Liver (tissue), 9 donors: Measurements from ENCODE around the gene MAP2K3. TPM values are rescaled to one million over a fixed set of nuclear protein-coding genes. Genes with fewer than 3 reads are reported as not detected.

Source experiments
- DNase-seq: peaks from one replicate; pipeline ENCODE4 v3.0.0-alpha.2; 2017; ENCODE audit warnings: low spot score
- H3K27ac ChIP-seq, 2 donors: one replicate each; pipeline ENCODE4 v1.7.0; 2013; ENCODE audit warnings: inconsistent platforms in 2 of 2, low read length in 2 of 2, control low read depth in 1 of 2, low read depth in 1 of 2, mild to moderate bottlenecking in 1 of 2
- H3K27me3 ChIP-seq, 4 donors: one replicate each; pipeline versions ENCODE4 v1.6.1 to v1.7.0; 2013; ENCODE audit warnings: low read length in 3 of 4, inconsistent platforms in 1 of 4, mild to moderate bottlenecking in 1 of 4, moderate library complexity in 1 of 4; ENCODE audit not compliant: control insufficient read depth in 4 of 4, insufficient read depth in 4 of 4
- H3K36me3 ChIP-seq, 4 donors: one replicate each; pipeline versions ENCODE4 v1.6.1 to v1.7.0; 2013; ENCODE audit warnings: low read length in 3 of 4, mild to moderate bottlenecking in 3 of 4, low read depth in 1 of 4, moderate library complexity in 1 of 4; ENCODE audit not compliant: control insufficient read depth in 4 of 4, insufficient read depth in 3 of 4
- H3K4me1 ChIP-seq, 4 donors: one replicate each; pipeline versions ENCODE4 v1.6.1 to v1.7.0; 2013; ENCODE audit warnings: low read length in 3 of 4, mild to moderate bottlenecking in 3 of 4, moderate library complexity in 1 of 4; ENCODE audit not compliant: control insufficient read depth in 4 of 4, insufficient read depth in 4 of 4
- H3K4me3 ChIP-seq, 3 donors: one replicate each; pipeline versions ENCODE4 v1.6.1 to v1.7.0; 2013; ENCODE audit warnings: low read length in 3 of 3, control low read depth in 1 of 3, low read depth in 1 of 3, mild to moderate bottlenecking in 1 of 3
- H3K9ac ChIP-seq, 2 donors: one replicate each; pipeline ENCODE4 v1.7.0; 2013; ENCODE audit warnings: low read length in 2 of 2, mild to moderate bottlenecking in 2 of 2, moderate library complexity in 2 of 2, control low read depth in 1 of 2, low read depth in 1 of 2
- H3K9me3 ChIP-seq, 4 donors: one replicate each; pipeline versions ENCODE4 v1.6.1 to v1.7.0; 2013; ENCODE audit warnings: low read length in 3 of 4; ENCODE audit not compliant: control insufficient read depth in 4 of 4
- EGR1 ChIP-seq, 2 donors: IDR thresholded peaks; 2 replicates each; pipeline ENCODE4 v1.6.1; 2016 to 2018; ENCODE audit warnings: antibody characterized with exemption in 2 of 2, low read depth in 2 of 2
- FOXA1 ChIP-seq: IDR thresholded peaks from 2 replicates; pipeline ENCODE4 v1.6.1; 2016; ENCODE audit warnings: antibody characterized with exemption
- FOXA2 ChIP-seq: IDR thresholded peaks from 2 replicates; pipeline ENCODE4 v1.6.1; 2016; ENCODE audit warnings: antibody characterized with exemption
- GABPA ChIP-seq, 2 donors: IDR thresholded peaks in 1 of 2; conservative IDR thresholded peaks in 1 of 2; 2 replicates each; pipeline ENCODE4 v1.6.1; 2016; ENCODE audit warnings: antibody characterized with exemption in 2 of 2, mild to moderate bottlenecking in 1 of 2, moderate library complexity in 1 of 2
- HNF4A ChIP-seq, 2 donors: conservative IDR thresholded peaks; 2 replicates each; pipeline ENCODE4 v1.6.1; 2016; ENCODE audit warnings: antibody characterized with exemption in 2 of 2, mild to moderate bottlenecking in 2 of 2
- HNF4G ChIP-seq: IDR thresholded peaks from 2 replicates; pipeline ENCODE4 v1.6.1; 2016; ENCODE audit warnings: antibody characterized with exemption
- JUND ChIP-seq, 2 donors: IDR thresholded peaks; 2 replicates each; pipeline ENCODE4 v1.6.1; 2016; ENCODE audit warnings: antibody characterized with exemption in 2 of 2
- NR2F2 ChIP-seq: IDR thresholded peaks from 2 replicates; pipeline ENCODE4 v1.6.1; 2016; ENCODE audit warnings: antibody characterized with exemption
- RAD21 ChIP-seq, 2 donors: IDR thresholded peaks; 2 replicates each; pipeline ENCODE4 v1.6.1; 2016; ENCODE audit warnings: antibody characterized with exemption in 2 of 2, mild to moderate bottlenecking in 2 of 2
- RXRA ChIP-seq, 2 donors: IDR thresholded peaks; 2 replicates each; pipeline ENCODE4 v1.6.1; 2017 to 2018; ENCODE audit warnings: antibody characterized with exemption in 2 of 2, mild to moderate bottlenecking in 1 of 2
- SP1 ChIP-seq: IDR thresholded peaks from 2 replicates; pipeline ENCODE4 v1.6.1; 2018; ENCODE audit warnings: antibody characterized with exemption, mild to moderate bottlenecking
- TAF1 ChIP-seq: conservative IDR thresholded peaks from 2 replicates; pipeline ENCODE4 v1.6.1; 2016; ENCODE audit warnings: antibody characterized with exemption, mild to moderate bottlenecking
- YY1 ChIP-seq: IDR thresholded peaks from 2 replicates; pipeline ENCODE4 v1.6.1; 2016; ENCODE audit warnings: antibody characterized with exemption, mild to moderate bottlenecking
- WGBS: extraction: QIAGEN DNeasy Blood & Tissue Kit; methylation state at CpG from one replicate; pipeline ENCODE4 v1.1.7; 2013; 5-methylcytosine and 5-hydroxymethylcytosine counted together
- polyA plus RNA-seq, 2 donors: library from polyadenylated mRNA; stranded (reverse) in 1 of 2; unstranded in 1 of 2; fragments of 200-250 nt in 1 of 2; fragments of >200 nt in 1 of 2; fragmentation: Nextera tagmentation in 1 of 2; extraction: Ambion mirVana in 1 of 2; gene quantifications; one replicate each; pipeline versions ENCODE4 v1.2.1 to v1.2.3, GENCODE V29; 2013 to 2015
- total RNA-seq, 2 donors: library from RNA; depleted of rRNA; stranded (reverse); fragments of >200 nt; gene quantifications; one replicate each; pipeline ENCODE4 v1.2.3, GENCODE V29; 2014
- TF ChIP-seq, protein P1 (sequence below): IDR thresholded peaks from 2 replicates; pipeline ENCODE4 v1.6.1; 2016; ENCODE audit warnings: antibody characterized with exemption
- TF ChIP-seq, protein P2 (sequence below): fragments of 150-350 bp; IDR thresholded peaks from 2 replicates; pipeline ENCODE4 v1.5.1; 2017; ENCODE audit warnings: improper control_type of control experiment, low read depth, low read length; ENCODE audit not compliant: missing input control
- TF ChIP-seq, protein P3 (sequence below): IDR thresholded peaks from 2 replicates; pipeline ENCODE4 v1.6.1; 2016; ENCODE audit warnings: antibody characterized with exemption, mild to moderate bottlenecking
- TF ChIP-seq, protein P4 (sequence below): IDR thresholded peaks from 2 replicates; pipeline ENCODE4 v1.6.1; 2016; ENCODE audit warnings: antibody characterized with exemption
- TF ChIP-seq, protein P5 (sequence below): IDR thresholded peaks from 2 replicates; pipeline ENCODE4 v1.6.1; 2016; ENCODE audit warnings: antibody characterized with exemption
- donor health status: healthy.
- donor health status: healthy.
- donor health status: healthy.
- donor health status: healthy.
- donor health status: healthy.

The MAP2K3 gene
- total and polyA plus RNA-seq, 4 donors = 21.6 to 88.4 (median 30.5) TPM

DNA sequence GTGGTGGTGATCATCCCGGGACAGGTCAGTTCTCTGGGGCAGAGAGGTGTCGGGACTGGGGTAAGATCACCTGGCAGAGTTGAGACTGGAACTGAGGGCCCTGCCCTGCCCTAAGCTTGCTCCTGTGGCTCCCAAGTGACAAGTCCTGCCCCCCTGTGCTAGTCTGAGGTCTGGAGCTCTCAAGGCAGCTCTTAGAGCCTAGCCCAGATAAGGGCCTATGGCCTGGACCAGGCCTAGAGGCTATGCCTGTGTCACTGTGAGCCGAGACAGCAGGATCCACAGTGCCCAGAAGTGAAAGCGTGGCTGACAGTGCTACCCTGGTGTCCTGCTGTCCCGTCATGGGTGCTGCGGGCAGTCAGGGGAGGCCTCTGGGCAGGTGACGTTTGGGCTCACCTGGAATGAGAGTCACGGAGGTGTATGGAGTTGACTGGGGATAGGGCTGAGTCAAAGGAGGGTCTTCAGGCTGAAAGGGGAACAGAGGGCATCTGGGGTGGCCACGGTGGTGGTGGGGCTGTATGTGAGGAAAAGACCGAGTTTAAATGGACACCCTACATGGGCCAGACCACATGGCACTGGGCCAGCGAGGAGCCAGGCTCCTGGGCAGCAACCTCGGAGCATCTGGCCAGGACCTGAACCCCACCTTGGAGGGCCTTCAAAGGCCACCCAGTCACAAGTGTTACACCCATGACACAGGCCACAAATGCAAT lies 36.8 kb upstream of the MAP2K3 start:
- DNase-seq = no peak
- Histone ChIP-seq H3K36me3 (peaks cover 0 to under 1% (median 0%) of the 10 kb centered on the region in 4 donors), H3K27ac (no peak overlapping the region), H3K27me3 (no peaks in the 10 kb centered on the region), H3K4me1 (peaks cover 0 to 12% (median 7%) of the 10 kb centered on the region in 4 donors), H3K4me3 (no peak overlapping the region), H3K9ac (no peak overlapping the region), H3K9me3 (no peaks in the 10 kb centered on the region)
- 91% methylated on average over 12 of the region's 12 CpGs for WGBS
- TF ChIP-seq TAF1 = no peak
- no peak for TF ChIP-seq RAD21 (IDR thresholded peaks at IDR 0.05)
- TF ChIP-seq, protein P1, sequence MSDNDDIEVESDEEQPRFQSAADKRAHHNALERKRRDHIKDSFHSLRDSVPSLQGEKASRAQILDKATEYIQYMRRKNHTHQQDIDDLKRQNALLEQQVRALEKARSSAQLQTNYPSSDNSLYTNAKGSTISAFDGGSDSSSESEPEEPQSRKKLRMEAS = no peak

DNA sequence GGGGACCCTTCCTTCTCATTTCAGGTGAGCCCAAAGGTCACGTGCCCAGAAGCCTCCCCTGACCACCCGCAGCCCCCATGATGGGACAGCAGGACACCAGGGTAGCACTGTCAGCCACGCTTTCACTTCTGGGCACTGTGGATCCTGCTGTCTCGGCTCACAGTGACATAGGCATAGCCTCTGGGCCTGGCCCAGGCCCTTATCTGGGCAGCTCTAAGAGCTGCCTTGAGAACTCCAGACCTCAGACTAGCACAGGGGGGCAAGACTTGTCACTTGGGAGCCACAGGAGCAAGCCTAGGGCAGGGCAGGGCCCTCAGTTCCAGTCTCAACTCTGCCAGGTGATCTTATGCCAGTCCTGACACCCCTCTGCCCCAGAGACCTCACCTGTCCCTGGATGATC lies 36.0 kb upstream of the MAP2K3 start:
- Histone ChIP-seq H3K9me3 (no peaks in the 10 kb centered on the region), H3K27ac (no peak overlapping the region), H3K27me3 (no peaks in the 10 kb centered on the region), H3K4me3 (no peak overlapping the region), H3K4me1 (peaks cover under 1 to 13% (median 7%) of the 10 kb centered on the region in 4 donors), H3K36me3 (no peaks in the 10 kb centered on the region), H3K9ac (no peak overlapping the region)
- WGBS = 87% methylated on average over 4 of the region's 4 CpGs
- DNase-seq = no peak
- TF ChIP-seq, protein P2, sequence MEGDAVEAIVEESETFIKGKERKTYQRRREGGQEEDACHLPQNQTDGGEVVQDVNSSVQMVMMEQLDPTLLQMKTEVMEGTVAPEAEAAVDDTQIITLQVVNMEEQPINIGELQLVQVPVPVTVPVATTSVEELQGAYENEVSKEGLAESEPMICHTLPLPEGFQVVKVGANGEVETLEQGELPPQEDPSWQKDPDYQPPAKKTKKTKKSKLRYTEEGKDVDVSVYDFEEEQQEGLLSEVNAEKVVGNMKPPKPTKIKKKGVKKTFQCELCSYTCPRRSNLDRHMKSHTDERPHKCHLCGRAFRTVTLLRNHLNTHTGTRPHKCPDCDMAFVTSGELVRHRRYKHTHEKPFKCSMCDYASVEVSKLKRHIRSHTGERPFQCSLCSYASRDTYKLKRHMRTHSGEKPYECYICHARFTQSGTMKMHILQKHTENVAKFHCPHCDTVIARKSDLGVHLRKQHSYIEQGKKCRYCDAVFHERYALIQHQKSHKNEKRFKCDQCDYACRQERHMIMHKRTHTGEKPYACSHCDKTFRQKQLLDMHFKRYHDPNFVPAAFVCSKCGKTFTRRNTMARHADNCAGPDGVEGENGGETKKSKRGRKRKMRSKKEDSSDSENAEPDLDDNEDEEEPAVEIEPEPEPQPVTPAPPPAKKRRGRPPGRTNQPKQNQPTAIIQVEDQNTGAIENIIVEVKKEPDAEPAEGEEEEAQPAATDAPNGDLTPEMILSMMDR = no peak
- TF ChIP-seq HNF4G (no peak), RXRA (IDR thresholded peaks at IDR 0.05) (no peak), GABPA (IDR thresholded peaks at IDR 0.05 in 1 of 2, conservative IDR thresholded peaks at IDR 0.05 in 1 of 2) (no peak), JUND (IDR thresholded peaks at IDR 0.05) (no peak), RAD21 (IDR thresholded peaks at IDR 0.05) (no peak), TAF1 (no peak), EGR1 (IDR thresholded peaks at IDR 0.05; ENCODE audit: low read depth in 2 of 2) (no peak), FOXA2 (no peak), HNF4A (conservative IDR thresholded peaks at IDR 0.05) (no peak), YY1 (no peak), SP1 (no peak), FOXA1 (no peak), NR2F2 (no peak)
- TF ChIP-seq, protein P1 = no peak
- TF ChIP-seq, protein P3, sequence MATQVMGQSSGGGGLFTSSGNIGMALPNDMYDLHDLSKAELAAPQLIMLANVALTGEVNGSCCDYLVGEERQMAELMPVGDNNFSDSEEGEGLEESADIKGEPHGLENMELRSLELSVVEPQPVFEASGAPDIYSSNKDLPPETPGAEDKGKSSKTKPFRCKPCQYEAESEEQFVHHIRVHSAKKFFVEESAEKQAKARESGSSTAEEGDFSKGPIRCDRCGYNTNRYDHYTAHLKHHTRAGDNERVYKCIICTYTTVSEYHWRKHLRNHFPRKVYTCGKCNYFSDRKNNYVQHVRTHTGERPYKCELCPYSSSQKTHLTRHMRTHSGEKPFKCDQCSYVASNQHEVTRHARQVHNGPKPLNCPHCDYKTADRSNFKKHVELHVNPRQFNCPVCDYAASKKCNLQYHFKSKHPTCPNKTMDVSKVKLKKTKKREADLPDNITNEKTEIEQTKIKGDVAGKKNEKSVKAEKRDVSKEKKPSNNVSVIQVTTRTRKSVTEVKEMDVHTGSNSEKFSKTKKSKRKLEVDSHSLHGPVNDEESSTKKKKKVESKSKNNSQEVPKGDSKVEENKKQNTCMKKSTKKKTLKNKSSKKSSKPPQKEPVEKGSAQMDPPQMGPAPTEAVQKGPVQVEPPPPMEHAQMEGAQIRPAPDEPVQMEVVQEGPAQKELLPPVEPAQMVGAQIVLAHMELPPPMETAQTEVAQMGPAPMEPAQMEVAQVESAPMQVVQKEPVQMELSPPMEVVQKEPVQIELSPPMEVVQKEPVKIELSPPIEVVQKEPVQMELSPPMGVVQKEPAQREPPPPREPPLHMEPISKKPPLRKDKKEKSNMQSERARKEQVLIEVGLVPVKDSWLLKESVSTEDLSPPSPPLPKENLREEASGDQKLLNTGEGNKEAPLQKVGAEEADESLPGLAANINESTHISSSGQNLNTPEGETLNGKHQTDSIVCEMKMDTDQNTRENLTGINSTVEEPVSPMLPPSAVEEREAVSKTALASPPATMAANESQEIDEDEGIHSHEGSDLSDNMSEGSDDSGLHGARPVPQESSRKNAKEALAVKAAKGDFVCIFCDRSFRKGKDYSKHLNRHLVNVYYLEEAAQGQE = no peak
- TF ChIP-seq, protein P4, sequence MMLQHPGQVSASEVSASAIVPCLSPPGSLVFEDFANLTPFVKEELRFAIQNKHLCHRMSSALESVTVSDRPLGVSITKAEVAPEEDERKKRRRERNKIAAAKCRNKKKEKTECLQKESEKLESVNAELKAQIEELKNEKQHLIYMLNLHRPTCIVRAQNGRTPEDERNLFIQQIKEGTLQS = no peak
- TF ChIP-seq, protein P5, sequence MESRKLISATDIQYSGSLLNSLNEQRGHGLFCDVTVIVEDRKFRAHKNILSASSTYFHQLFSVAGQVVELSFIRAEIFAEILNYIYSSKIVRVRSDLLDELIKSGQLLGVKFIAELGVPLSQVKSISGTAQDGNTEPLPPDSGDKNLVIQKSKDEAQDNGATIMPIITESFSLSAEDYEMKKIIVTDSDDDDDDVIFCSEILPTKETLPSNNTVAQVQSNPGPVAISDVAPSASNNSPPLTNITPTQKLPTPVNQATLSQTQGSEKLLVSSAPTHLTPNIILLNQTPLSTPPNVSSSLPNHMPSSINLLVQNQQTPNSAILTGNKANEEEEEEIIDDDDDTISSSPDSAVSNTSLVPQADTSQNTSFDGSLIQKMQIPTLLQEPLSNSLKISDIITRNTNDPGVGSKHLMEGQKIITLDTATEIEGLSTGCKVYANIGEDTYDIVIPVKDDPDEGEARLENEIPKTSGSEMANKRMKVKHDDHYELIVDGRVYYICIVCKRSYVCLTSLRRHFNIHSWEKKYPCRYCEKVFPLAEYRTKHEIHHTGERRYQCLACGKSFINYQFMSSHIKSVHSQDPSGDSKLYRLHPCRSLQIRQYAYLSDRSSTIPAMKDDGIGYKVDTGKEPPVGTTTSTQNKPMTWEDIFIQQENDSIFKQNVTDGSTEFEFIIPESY = no peak
